Measurements from ENCODE around the gene NFIA.

- TF ChIP-seq CTCF (tag by site-specific recombination; IDR thresholded peaks at IDR 0.05) = no peak
- no peak for TF ChIP-seq YY1 (tag by site-specific recombination; IDR thresholded peaks at IDR 0.05)
- TF ChIP-seq ELK4 (IDR thresholded peaks at IDR 0.05; ENCODE audit: borderline replicate concordance, low read depth, low read length) = no peak
Observed at GRCh38 chr1:61332796-61333195, 250.4 kb downstream of the NFIA start.

Measured in HEK293 (cell line).